ENCODE measurements around the gene UNC45A.

Gene UNC45A

DNA sequence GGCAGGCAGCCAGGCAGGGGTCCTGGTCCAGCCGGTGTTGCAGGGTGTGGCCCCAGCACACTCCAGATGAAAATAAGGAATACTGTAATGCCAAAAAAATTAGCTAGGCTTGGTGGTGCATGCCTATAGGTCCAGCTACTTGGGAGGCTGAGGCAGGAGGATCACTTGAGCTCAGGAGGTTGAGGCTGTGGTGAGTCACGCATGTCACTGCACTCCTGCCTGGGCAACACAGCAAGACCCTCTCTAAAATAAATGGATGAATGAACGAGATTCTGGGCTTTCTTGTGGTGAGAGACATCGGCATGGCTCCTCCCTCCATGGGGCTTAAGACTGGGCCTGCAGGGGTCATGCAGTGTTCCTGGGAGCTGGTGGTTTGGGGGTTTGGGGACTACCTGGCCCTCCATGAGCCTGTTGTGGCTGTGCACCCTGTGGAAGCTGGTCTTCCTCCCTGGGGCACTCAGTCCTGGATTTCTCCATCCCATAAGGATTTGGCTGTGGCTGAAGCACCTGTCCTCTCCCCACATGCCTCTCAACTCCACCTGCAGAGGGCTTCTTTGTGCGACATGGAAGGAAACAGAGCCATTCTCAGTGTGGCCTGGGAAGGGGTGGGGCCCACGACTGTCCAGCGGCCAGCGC, 12.0 kb downstream of the UNC45A start:
- no peak for DNase-seq

DNA sequence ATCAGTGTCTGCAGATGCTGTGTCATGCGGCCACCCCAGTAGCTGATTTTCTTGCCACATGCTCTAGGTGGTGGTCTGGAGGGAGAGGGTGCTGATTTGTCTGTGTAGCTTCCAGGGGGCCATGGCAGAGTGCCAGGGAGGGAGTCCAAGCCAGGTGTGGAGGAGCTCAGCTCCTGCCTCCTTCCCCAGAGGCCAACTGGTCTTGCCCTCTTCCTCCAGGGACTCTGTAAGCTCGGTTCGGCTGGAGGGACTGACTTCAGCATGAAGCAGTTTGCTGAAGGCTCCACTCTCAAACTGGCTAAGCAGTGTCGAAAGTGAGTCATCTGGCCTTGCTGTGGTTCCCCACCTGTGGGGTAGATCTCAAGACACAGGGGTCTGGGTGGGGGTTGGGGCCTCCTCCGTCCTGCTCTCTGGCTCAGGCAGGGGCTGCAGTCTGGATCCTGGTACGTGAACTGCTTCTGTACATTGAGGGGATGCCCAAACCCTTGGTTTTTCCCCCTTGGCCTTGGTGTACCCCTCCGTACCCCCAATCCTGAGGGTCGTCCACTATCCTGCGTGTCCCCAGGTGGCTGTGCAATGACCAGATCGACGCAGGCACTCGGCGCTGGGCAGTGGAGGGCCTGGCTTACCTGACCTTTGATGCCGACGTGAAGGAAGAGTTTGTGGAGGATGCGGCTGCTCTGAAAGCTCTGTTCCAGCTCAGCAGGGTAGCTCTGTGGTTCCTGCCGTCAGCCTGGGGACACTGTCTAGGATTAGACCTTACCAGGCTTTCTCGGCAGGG, 12.7 kb downstream of the UNC45A start:
- DNase-seq: no peak

DNA sequence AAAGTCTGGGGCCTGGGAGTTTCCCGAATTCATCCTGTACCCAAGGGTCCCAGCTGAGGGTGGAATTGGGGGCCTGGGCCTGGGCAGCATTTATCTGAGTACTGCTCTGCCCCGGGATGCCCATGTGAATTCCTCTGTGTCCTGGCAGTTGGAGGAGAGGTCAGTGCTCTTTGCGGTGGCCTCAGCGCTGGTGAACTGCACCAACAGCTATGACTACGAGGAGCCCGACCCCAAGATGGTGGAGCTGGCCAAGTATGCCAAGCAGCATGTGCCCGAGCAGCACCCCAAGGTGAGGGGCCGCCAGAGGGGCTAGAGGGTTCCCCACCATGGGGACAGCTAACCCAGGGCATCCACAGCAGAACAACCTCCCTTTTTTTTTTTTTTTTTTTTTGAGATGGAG, 13.4 kb downstream of the UNC45A start:
- DNase-seq: no peak

DNA sequence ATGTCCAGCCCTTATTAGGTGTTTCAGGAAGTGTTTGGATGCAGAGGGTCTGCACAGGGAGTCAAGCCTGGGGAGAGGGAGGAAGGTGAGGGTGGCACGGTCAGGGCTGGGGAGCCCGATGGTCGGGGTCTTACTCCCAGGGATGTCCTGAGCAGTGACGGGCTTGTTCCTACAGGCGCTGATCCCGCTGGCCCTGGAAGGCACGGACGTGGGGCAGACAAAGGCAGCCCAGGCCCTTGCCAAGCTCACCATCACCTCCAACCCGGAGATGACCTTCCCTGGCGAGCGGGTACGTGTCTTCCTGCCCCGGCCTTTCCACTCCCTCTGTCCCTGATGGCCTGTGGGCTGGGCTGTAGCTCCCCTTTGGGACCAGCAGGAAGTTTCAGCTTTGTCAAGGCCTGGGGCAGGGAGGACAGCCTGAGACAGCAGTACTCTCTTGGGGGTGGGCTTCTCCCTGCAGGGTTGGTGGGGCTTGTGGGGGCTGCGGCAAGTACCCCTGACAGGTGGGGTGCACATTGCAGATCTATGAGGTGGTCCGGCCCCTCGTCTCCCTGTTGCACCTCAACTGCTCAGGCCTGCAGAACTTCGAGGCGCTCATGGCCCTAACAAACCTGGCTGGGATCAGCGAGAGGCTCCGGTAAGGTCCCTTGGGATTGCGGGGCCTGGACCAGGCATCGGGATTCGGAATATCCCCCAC, 15.0 kb downstream of the UNC45A start:
- DNase-seq: no peak

DNA sequence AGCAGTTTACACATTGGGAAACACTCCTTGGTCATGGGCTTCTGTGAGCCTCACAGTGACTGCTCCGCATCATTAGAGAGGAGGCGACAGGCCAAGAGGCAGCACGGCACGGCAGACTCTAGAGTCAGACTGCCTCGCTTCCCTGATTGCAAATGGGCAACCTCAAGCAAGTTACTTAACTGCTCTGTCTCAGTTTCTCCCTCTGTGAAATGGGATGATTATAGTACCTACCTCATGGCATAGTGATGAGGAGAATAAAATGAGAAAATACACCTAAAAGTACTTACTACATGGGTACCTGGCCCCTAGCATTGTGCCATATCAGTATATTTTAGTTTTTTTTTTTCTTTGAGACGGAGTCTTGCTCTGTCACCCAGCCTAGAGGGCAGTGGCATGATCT, 15.6 kb downstream of the UNC45A start:
- DNase-seq: no peak

DNA sequence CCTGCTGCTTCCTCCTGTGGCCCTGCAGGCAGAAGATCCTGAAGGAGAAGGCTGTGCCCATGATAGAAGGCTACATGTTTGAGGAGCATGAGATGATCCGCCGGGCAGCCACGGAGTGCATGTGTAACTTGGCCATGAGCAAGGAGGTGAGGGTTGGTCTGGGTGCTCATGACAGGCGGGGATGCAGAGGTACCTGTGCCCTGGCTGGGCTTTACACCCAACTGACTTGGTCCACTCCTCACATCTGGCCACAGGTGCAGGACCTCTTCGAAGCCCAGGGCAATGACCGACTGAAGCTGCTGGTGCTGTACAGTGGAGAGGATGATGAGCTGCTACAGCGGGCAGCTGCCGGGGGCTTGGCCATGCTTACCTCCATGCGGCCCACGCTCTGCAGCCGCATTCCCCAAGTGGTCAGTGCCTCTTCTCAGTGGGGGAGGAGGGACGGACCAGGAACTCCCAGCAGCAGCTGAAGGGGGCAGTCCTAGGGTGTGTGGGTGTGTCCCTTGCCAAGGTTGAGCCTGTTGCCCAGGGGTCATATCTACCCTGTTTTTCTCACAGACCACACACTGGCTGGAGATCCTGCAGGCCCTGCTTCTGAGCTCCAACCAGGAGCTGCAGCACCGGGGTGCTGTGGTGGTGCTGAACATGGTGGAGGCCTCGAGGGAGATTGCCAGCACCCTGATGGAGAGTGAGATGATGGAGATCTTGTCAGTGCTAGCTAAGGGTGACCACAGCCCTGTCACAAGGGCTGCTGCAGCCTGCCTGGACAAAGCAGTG, 18.0 kb downstream of the UNC45A start:
- DNase-seq: no peak

DNA sequence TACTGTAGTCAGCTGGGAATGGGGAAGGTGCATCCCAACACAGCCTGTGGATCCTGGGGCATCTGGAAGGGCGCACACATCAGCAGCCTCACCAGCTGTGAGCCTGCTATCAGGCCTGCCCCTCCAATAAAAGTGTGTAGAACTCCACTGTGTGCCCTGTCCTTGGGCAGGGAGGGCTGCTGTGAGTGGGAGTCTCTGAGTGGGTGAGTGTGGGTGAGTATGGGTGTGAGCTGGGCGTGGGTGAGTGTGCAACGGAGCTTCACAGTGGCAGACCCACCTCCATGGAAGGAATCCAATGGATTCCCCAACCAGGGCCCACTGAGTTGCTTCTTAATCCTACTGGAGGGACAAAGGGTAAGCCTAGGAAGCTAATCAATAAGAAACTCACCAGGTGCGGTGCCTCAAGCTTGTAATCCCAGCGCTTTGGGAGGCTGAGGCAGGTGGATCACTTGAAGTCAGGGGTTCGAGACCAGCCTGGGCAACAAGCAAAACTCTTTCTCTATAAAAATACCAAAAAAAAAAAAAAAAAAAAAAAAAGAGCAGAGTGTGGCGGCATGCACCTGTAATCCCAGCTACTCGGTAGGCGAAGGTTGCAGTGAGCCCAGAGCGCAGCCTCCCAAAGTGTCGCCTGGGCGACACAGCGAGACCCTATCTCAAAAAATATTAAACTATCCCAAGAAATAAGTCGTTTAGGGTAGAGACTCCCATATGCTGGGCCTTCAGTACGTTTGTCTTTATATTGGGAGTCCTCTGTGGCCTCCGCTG, 19.0 kb downstream of the UNC45A start:
- DNase-seq: no peak

DNA sequence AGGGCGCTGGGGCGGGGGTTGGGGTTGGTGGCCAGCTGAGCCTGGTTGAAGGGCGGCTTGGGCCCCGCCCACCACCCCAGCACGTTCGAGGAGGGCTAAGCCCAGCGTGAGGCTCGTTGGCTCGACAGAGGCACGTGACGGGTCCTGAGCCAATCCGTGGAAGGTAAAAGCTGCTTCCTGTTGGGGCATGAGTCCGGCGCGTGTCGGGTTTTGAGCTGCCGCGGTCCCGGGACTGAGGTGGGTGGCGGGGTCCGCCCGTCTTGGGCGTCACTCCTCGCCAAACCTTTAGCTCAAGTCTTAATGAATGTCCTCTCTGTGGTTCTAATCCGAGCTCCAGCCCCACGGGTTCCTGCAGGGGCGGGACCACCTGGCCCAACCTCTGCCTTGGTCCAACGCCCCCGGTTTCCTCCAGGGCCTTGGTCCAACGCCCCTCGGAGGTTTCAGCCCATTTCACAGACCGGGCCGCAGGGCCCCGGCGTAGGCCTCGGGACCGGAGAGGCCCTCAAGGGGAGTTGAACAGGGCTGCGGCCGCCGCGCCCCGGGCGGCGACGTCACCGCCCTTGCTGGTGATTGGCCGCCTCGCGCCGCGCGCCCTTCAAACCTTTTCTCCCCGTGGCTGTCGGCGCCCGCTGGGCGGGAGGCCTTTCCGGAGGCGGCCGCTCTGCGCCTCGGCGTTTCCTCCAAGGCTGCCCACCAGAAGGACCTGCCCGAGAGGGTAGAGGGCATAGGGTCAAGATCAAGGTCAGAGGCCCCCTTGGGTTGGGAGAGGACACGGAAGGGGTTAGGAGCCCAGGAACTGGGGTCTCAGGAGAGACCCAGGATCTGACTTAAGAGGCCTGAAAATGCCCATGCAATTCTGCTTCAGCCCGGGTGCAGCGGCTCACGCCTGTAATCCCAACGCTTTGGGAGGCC, 19.9 kb downstream of the UNC45A start, which contains the start of gene RCCD1:
Gene RCCD1 (plus strand): TSS at position 173 of the 912 bp plus-strand sequence. CDS start 1,851 bp downstream, outside the sequence.
- DNase-seq: peak; percentile 89

DNA sequence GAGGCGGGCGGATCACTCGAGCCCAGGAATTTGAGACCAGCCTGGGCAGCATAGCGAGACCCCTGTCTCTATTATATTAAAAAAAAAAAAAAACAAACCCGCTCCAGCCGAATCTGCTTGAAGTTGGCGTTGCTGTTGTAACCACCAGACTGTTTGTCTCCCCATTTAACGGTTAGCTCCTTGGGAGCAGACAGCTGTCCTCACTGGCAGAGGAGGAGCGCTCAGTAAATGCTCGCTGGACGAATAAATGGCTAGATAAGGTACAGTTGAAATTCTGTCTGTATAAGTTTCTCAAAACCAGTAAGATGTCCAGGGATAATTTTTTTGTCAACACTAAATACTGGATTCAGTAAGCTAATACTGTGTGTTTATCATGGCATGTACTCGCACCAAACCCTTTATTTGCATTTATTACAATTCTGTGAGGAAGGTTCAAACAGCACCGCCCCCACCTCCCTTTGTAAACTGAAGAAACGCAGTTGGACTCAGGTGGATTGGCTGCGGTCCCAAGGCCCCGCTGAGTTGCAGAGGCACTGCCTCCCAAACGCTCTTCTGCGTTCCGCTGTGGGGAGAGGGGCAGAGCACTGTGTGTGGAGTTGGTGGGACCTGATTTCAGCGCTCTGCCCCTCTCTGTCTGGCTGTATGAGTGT, 20.7 kb downstream of the UNC45A start:
- no peak for DNase-seq

DNA sequence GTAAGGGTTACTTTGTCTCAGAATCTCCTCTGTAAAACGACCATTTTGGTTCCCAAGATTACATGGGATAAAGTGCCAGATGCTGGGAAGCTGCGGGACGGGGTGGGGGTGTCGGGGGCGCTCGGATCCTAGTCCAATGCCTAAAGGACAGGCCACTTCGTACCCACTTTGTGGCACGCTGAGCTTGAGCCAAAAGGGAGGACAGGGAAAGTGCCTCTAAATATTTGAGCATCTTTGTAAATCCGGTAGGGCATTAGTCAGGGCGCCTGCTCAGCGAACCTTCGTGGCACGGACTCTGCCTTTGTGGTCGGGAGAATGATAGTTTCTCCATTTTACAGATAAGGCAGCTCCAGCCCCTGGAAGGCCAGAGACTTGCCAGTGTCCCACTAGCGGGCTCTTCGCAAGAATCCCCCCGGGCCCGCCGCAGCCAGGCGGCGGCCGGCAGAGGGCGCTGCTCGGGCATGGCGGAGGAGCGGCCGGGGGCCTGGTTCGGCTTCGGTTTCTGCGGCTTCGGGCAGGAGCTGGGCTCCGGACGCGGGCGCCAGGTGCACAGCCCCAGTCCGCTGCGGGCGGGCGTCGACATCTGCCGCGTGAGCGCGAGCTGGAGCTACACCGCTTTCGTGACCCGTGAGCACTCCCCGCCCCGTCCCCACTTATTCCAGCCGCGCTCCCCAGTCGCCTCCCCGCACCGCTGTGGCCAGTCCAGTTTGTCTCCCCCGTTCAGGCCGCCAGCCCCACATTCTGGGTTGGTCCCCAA, 21.4 kb downstream of the UNC45A start:
- DNase-seq: peak; percentile 69

DNA sequence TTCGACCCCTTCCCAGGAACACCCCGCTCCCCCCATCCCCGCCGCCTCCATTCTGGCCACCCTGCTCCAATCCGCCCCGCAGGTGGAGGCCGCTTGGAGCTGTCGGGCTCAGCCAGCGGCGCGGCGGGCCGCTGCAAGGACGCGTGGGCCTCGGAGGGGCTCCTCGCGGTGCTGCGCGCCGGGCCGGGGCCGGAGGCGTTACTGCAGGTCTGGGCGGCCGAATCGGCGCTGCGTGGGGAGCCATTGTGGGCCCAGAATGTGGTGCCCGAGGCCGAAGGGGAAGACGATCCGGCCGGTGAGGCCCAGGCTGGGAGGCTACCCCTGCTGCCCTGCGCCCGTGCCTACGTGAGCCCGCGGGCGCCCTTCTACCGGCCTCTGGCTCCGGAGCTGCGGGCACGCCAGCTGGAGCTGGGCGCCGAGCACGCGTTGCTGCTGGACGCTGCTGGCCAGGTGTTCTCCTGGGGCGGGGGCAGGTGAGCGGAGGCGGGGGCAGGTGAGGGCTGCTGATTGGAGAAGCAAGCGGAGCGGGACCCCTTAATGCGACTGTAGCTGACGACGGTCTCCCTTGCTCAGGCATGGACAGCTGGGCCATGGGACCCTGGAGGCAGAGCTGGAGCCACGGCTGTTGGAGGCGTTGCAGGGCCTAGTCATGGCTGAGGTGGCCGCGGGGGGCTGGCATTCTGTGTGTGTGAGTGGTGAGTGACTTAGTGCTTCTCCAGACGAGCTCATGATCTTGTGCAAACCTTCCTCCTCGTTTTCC, 22.1 kb downstream of the UNC45A start:
- no peak for DNase-seq

DNA sequence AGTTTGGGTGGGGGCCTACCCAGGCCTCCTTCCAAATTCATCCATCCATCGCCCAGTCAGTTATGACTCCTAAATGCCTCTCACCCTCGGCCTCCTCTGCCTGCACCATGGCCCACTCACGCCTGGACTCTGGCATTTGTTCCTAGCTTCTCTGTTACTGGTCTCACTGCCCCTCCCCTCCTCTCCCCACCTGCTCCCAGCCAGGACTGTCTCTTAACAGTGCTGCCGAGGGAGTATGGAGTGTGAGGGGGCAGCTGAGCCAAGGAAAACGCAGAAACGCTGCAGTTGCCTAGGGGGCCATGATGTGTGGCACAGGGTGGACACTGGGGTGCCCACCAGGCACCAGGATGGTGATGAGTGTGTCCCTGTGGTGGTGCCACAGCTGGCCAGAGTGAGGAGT, 22.7 kb downstream of the UNC45A start:
- no peak for DNase-seq

DNA sequence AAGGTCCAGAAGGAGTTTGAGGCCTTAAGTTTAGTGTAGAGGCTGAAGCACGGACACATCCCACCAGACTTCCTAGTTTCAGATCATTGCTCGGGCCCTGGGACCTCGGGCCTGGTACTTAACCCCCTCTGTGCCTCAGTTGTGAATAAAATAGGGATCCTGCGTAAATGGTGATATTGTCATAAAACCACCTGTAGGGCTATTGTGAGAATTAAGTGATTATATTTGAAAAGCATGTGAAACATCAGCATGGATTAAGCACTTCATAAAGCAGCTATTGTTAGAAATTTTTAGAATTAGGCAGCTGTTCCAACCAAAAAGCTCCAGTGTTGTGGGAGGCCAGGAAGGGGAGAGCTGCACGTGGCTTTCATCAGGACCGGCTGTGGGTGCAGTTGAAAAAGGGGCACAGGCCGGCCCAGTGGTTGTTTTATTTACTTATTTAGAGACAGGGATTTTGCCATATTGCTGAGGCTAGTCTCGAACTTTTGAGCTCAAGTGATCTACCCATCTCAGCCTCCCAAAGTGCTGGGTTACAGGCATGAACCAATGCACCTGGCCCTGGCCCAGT, 24.0 kb downstream of the UNC45A start:
- no peak for DNase-seq

DNA sequence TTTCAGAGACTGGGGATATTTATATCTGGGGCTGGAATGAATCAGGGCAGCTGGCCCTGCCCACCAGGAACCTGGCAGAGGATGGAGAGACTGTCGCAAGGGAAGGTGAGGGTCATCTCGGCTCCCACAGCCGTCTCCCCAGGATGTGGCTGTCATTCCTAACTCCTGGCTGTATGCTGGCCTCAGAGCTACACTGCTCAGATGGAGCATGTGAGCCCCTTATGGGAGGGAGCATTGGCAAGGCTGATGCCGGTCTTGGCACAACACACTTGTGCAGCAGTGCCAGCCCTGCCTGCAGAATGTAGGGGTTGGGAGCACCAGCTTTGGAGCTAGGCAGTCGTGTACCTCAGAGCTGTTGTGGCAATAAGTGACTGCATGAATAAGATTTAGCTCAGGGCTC, 24.8 kb downstream of the UNC45A start:
- DNase-seq: no peak

DNA sequence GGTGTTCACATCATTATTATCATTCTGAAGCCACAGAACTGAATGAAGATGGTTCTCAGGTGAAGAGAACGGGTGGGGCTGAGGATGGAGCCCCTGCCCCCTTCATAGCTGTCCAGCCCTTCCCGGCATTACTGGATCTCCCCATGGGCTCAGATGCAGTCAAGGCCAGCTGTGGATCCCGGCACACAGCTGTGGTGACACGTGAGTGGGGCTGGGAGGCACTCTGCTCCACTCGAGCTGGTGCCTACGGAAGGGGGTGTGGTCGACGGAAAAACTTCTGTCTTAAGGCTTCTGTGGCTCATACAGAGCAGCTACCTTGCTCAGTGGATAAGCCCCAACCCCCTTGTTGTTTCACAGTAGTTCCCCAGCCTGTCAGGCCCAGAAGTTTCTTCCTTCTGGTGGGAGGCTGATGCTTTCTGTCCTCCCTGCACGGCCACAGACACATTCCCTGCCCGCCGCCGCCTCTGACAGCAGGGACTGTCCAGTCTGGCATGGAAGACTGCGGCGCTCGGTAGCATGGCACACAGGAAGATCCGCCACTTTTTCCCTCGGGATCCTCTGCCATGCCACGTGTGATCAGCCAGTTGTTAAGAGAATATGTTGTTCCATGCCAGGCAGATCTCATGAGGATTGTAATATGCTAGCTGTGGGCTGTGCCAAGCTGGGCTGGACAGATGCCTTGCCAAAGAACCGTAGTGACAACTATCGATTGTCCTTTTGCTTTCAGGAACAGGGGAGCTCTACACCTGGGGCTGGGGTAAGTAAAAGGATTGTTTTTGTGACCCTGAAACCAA, 25.4 kb downstream of the UNC45A start:
- DNase-seq: no peak

DNA sequence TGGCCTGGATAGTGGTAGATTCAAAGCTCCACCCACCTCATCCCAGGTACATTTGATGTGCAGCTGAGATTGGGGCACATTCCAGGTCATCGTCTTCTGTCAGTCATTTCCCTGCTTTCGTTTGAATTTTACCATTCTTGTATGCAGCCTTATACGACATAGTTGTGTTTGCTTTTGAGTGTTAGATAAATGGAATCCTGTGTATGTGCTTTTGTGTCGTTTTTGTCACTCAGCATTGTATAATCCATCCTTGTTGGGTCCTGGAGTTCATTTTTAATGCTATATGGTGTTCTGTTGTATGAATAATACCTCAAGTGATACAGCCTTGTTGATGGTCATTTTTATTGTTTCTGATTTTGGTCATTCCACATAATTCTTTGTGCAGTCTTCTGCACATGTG, 26.9 kb downstream of the UNC45A start:
- no peak for DNase-seq

DNA sequence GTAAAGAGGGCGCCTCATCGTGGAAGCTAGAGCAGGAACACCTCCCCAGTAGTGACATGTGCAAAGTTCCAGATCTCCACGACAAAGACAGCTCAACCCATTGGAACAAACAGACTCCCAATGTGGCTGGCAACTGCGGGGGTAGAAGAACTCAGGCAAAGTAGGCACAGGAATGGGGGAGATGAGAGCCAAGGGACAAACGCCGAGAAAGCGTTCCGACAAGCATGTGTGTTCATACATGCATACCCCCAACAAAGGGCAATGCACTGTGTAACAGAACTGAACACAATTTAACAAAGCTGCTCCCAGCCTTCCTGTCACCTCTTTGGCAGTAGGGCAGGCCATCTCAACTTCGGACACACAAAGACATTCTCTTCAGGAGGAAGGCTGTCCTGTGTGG, 31.2 kb downstream of the UNC45A start:
- DNase-seq: no peak

DNA sequence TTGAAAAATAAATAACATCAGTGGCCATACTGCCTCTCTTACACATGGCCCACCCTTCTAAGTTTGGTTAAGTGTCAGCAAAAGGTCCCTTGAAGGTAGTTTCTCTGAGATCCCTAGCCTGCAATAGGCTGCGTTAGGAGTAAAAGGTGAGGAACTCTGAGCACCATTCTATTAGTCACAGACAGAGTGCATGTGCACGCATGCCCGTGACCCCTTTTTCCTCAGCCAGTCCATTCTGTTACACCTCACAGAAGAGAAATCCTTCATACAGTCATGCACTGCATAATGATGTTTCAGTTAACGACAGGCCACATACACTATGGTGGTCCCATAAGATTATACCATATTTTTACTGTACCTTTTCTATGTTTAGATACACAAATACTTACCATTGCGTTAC, 32.1 kb downstream of the UNC45A start:
- no peak for DNase-seq

Data from CD4-positive, alpha-beta T cell treated with Interleukin-12 subunit alpha and Interleukin-12 subunit beta, for 1 hour (primary cell).